ENCODE measurements around the gene RALGDS. TPM values are rescaled to one million over a fixed set of nuclear protein-coding genes. Genes with fewer than 3 reads are reported as not detected.
A peak's percentile ranks its signal among the peaks of the same experiment; 100 is the strongest.
"Not testable (repeated sequence)": the region's sequence is repeated elsewhere in the genome, so short reads cannot be mapped to it uniquely, and the experiment has no call there.

Gene RALGDS
- total and polyA plus RNA-seq, 2 experiments from 2014 or later, result 50.4 to 58.3 TPM

DNA sequence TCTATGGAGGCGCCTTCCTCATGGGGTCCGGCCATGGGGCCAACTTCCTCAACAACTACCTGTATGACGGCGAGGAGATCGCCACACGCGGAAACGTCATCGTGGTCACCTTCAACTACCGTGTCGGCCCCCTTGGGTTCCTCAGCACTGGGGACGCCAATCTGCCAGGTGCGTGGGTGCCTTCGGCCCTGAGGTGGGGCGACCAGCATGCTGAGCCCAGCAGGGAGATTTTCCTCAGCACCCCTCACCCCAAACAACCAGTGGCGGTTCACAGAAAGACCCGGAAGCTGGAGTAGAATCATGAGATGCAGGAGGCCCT lies 56.0 kb downstream of the RALGDS start:
- H3K9me3 ChIP-seq (ENCODE audit: low read depth), result no peaks in the 10 kb centered on the region
- H3K27me3 ChIP-seq, result no peaks in the 10 kb centered on the region
- H3K27ac ChIP-seq, result no peak overlapping the region
- TF ChIP-seq, protein P1, sequence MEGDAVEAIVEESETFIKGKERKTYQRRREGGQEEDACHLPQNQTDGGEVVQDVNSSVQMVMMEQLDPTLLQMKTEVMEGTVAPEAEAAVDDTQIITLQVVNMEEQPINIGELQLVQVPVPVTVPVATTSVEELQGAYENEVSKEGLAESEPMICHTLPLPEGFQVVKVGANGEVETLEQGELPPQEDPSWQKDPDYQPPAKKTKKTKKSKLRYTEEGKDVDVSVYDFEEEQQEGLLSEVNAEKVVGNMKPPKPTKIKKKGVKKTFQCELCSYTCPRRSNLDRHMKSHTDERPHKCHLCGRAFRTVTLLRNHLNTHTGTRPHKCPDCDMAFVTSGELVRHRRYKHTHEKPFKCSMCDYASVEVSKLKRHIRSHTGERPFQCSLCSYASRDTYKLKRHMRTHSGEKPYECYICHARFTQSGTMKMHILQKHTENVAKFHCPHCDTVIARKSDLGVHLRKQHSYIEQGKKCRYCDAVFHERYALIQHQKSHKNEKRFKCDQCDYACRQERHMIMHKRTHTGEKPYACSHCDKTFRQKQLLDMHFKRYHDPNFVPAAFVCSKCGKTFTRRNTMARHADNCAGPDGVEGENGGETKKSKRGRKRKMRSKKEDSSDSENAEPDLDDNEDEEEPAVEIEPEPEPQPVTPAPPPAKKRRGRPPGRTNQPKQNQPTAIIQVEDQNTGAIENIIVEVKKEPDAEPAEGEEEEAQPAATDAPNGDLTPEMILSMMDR (IDR thresholded peaks at IDR 0.05; ENCODE audit: low read depth, low read length), result no peak
- DNase-seq (ENCODE audit: low read depth in 1 of 2, low spot score in 1 of 2), result no peak
- H3K4me1 ChIP-seq (ENCODE audit: low read depth), result peaks cover 12% of the 10 kb centered on the region
- no peaks in the 10 kb centered on the region for H3K36me3 ChIP-seq
- H3K4me3 ChIP-seq, result no peak overlapping the region

DNA sequence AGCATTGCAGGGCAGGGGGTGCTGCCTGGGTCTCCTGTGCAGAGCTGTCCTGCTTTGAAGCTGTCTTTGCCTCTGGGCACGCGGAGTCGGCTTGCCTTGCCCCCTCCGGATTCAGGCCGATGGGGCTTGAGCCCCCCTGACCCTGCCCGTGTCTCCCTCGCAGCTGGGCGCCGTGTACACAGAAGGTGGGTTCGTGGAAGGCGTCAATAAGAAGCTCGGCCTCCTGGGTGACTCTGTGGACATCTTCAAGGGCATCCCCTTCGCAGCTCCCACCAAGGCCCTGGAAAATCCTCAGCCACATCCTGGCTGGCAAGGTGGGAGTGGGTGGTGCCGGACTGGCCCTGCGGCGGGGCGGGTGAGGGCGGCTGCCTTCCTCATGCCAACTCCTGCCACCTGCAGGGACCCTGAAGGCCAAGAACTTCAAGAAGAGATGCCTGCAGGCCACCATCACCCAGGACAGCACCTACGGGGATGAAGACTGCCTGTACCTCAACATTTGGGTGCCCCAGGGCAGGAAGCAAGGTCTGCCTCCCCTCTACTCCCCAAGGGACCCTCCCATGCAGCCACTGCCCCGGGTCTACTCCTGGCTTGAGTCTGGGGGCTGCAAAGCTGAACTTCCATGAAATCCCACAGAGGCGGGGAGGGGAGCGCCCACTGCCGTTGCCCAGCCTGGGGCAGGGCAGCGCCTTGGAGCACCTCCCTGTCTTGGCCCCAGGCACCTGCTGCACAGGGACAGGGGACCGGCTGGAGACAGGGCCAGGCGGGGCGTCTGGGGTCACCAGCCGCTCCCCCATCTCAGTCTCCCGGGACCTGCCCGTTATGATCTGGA lies 56.6 kb downstream of the RALGDS start:
- peaks cover 18% of the 10 kb centered on the region for H3K4me1 ChIP-seq (ENCODE audit: low read depth)
- H3K27ac ChIP-seq, result no peak overlapping the region
- no peaks in the 10 kb centered on the region for H3K36me3 ChIP-seq
- no peaks in the 10 kb centered on the region for H3K9me3 ChIP-seq (ENCODE audit: low read depth)
- no peak overlapping the region for H3K4me3 ChIP-seq
- TF ChIP-seq, protein P1 (IDR thresholded peaks at IDR 0.05; ENCODE audit: low read depth, low read length), result no peak
- no peaks in the 10 kb centered on the region for H3K27me3 ChIP-seq
- no peak for DNase-seq (ENCODE audit: low read depth in 1 of 2, low spot score in 1 of 2)

DNA sequence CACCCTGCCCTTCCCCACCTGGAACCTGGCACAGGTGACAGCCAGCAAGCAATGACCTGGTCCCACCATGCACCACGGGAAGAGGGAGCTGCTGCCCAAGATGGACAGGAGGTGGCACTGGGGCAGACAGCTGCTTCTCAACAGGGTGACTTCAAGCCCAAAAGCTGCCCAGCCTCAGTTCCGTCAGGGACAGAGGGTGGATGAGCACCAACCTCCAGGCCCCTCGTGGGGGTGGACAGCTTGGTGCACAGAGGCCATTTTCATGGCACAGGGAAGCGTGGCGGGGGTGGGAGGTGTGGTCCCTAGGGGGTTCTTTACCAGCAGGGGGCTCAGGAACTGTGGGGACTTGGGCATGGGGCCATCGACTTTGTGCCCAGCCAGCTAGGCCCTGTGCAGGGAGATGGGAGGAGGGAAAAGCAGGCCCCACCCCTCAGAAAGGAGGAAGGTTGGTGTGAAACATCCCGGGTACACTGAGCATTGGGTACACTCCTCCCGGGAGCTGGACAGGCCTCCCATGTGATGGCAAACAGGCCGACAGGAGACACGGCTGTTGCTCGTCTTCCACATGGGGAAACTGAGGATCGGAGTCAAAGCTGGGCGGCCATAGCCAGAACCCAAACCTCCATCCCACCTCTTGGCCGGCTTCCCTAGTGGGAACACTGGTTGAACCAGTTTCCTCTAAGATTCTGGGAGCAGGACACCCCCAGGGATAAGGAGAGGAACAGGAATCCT lies 57.4 kb downstream of the RALGDS start:
- Histone ChIP-seq H3K4me3 (no peak overlapping the region), H3K27ac (no peak overlapping the region), H3K36me3 (no peaks in the 10 kb centered on the region), H3K9me3 (ENCODE audit: low read depth) (no peaks in the 10 kb centered on the region), H3K27me3 (no peaks in the 10 kb centered on the region), H3K4me1 (ENCODE audit: low read depth) (peaks cover 18% of the 10 kb centered on the region)
- no peak for DNase-seq (ENCODE audit: low read depth in 1 of 2, low spot score in 1 of 2)
- TF ChIP-seq, protein P1 (IDR thresholded peaks at IDR 0.05; ENCODE audit: low read depth, low read length), result no peak

DNA sequence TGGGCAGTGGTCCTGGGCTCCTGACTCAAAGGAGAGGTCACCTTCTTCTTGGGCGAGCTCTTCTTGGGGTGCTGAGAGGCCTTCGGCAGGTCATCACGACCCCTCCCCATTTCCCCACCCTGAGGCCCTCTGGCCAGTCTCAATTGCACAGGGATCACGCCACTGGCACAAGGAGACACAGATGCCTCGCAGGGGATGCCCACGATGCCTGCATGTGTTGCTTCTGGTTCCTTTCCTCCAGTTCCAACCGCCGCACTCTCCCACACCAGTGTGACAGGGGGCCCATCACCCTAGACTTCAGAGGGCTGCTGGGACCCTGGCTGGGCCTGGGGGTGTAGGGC lies 57.9 kb downstream of the RALGDS start:
- Histone ChIP-seq H3K4me1 (ENCODE audit: low read depth) (peaks cover 18% of the 10 kb centered on the region), H3K36me3 (peaks cover under 1% of the 10 kb centered on the region), H3K27ac (no peak overlapping the region), H3K4me3 (no peak overlapping the region), H3K9me3 (ENCODE audit: low read depth) (no peaks in the 10 kb centered on the region), H3K27me3 (no peaks in the 10 kb centered on the region)
- TF ChIP-seq, protein P1 (IDR thresholded peaks at IDR 0.05; ENCODE audit: low read depth, low read length), result no peak
- DNase-seq (ENCODE audit: low read depth in 1 of 2, low spot score in 1 of 2), result no peak

DNA sequence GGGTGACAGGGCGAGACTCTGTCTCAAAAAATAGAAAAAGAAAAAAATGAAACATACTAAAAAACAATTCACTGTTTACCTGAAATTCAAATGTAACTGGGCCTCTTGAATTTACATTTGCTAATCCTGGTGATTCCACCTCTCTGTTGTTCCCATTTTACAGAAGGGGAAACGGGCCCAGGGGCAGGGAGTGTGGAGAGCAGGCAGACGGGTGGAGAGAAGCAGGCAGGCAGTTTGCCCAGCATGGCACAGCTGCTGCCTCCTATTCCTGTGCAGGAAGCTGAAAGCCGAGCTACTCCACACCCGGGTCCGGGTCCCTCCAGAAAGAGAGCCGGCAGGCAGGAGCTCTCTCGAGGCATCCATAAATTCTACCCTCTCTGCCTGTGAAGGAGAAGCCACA lies 58.5 kb downstream of the RALGDS start:
- H3K36me3 ChIP-seq; DNase-seq (ENCODE audit: low read depth in 1 of 2, low spot score in 1 of 2); H3K4me3 ChIP-seq; H3K27ac ChIP-seq; H3K27me3 ChIP-seq; H3K9me3 ChIP-seq (ENCODE audit: low read depth): not testable (repeated sequence)
- H3K4me1 ChIP-seq (ENCODE audit: low read depth), result peaks cover 18% of the 10 kb centered on the region

DNA sequence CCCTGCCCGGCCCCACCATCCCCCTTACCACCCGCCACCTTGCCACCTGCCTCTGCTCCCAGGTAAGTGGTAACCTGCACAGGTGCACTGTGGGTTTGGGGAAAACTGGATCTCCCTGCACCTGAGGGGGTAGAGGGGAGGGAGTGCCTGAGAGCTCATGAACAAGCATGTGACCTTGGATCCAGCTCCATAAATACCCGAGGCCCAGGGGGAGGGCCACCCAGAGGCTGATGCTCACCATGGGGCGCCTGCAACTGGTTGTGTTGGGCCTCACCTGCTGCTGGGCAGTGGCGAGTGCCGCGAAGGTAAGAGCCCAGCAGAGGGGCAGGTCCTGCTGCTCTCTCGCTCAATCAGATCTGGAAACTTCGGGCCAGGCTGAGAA lies 59.3 kb downstream of the RALGDS start, which contains the start of gene CEL:
Gene CEL (plus strand): TSS at position 218 of the 382 bp plus-strand sequence. CDS start 22 bp downstream, at position 240.
- H3K9me3 ChIP-seq (ENCODE audit: low read depth); H3K4me3 ChIP-seq; DNase-seq (ENCODE audit: low read depth in 1 of 2, low spot score in 1 of 2); H3K36me3 ChIP-seq; H3K27me3 ChIP-seq: not testable (repeated sequence)
- Histone ChIP-seq H3K4me1 (ENCODE audit: low read depth) (peaks cover 18% of the 10 kb centered on the region), H3K27ac (peak within 1 kb of the TSS; percentile 74)

DNA sequence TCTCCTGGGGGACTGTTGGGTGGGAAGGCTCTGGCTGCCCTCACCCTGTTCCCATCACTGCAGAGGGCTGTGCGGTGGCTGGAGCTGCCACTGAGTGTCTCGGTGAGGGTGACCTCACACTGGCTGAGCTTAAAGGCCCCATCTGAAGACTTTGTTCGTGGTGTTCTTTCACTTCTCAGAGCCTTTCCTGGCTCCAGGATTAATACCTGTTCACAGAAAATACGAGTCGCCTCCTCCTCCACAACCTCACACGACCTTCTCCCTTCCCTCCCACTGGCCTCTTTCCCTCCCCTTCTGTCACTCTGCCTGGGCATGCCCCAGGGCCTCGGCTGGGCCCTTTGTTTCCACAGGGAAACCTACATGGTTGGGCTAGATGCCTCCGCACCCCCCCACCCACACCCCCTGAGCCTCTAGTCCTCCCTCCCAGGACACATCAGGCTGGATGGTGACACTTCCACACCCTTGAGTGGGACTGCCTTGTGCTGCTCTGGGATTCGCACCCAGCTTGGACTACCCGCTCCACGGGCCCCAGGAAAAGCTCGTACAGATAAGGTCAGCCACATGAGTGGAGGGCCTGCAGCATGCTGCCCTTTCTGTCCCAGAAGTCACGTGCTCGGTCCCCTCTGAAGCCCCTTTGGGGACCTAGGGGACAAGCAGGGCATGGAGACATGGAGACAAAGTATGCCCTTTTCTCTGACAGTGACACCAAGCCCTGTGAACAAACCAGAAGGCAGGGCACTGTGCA lies 59.8 kb downstream of the RALGDS start:
- not testable (repeated sequence) for H3K36me3 ChIP-seq; H3K9me3 ChIP-seq (ENCODE audit: low read depth); H3K27me3 ChIP-seq; DNase-seq (ENCODE audit: low read depth in 1 of 2, low spot score in 1 of 2); H3K4me3 ChIP-seq
- Histone ChIP-seq H3K4me1 (ENCODE audit: low read depth) (peaks cover 18% of the 10 kb centered on the region), H3K27ac (peak overlapping the region; percentile 74)

Data from cardiac muscle cell (in vitro differentiated cells and primary cell).